Cardiac fibroblast (primary cell): Measurements from ENCODE around the gene C2CD4B.

Experiments
- DNase-seq, 2 donors: peaks; one replicate each; pipeline versions ENCODE4 v3.0.0 to v3.0.0-alpha.2; 2010; ENCODE audit warnings: low read depth in 2 of 2
- H3K4me3 ChIP-seq, 2 donors: replicated peaks in 1 of 2; 1 replicate in 1 of 2; 2 replicates in 1 of 2; pipeline ENCODE4 v1.5.1; 2011; ENCODE audit warnings: low read depth in 2 of 2, low read length in 2 of 2, mild to moderate bottlenecking in 2 of 2, moderate library complexity in 1 of 2
- TF ChIP-seq, protein P1 (sequence below): IDR thresholded peaks from one replicate; pipeline ENCODE4 v1.5.1; 2011; ENCODE audit warnings: low read depth, mild to moderate bottlenecking, low read length, inconsistent platforms

Gene C2CD4B

DNA sequence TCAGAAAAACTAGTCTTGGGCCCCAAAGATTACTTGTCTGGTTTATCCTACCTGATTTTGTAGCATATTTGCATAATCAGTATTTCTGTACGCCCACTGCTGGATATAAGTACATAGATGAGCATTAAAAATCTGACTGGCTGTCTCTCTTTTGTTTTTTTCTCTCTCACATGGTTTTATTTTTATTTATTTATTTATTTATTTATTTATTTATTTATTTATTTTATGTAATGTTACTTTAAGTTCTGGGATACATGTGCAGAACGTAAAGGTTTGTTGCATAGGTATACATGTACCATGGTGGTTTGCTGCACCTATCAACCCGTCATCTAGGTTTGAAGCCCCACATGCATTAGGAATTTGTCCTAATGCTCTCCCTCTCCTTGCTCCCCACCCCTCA is 31.9 kb downstream of the C2CD4B start:
- TF ChIP-seq, protein P1, sequence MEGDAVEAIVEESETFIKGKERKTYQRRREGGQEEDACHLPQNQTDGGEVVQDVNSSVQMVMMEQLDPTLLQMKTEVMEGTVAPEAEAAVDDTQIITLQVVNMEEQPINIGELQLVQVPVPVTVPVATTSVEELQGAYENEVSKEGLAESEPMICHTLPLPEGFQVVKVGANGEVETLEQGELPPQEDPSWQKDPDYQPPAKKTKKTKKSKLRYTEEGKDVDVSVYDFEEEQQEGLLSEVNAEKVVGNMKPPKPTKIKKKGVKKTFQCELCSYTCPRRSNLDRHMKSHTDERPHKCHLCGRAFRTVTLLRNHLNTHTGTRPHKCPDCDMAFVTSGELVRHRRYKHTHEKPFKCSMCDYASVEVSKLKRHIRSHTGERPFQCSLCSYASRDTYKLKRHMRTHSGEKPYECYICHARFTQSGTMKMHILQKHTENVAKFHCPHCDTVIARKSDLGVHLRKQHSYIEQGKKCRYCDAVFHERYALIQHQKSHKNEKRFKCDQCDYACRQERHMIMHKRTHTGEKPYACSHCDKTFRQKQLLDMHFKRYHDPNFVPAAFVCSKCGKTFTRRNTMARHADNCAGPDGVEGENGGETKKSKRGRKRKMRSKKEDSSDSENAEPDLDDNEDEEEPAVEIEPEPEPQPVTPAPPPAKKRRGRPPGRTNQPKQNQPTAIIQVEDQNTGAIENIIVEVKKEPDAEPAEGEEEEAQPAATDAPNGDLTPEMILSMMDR: no peak
- DNase-seq: no peak
- H3K4me3 ChIP-seq: no peak overlapping the region

DNA sequence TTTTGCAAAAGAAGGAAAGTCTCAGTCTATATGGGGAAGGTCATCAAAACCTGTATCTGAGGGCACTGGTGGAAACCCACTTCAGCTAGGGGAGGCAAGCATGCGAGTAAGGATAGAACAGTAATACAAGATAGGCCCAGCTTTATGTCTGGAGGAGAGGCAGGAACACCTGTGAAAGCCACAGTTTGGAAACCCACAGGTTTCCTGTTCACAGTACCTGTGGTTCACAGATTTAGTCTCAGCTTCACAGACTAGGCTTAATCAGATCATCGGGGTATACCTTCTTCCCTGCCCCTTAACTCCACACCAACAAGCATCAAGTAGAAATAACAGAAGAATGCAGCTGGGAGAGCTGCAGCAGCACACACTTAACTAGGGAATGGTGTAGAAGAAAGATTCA is 36.2 kb downstream of the C2CD4B start:
- TF ChIP-seq, protein P1: no peak
- no peak for DNase-seq
- H3K4me3 ChIP-seq: no peak overlapping the region

DNA sequence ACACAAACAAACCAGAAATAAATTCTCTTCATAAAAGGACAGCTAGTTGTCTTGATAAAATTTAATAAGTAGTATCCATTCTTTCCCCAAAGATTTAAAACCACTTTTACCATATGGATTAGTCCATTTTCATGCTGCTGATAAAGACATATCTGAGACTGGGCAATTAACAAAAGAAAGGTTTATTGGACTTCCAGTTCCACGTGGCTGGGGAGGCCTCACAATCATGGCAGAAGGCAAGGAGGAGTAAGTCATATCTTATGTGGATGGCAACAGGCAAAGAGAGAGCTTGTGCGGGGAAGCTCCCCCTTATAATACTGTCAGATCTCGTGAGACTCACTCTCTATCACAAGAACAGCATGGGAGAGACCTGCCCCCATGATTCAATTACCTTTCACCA is 38.7 kb downstream of the C2CD4B start:
- TF ChIP-seq, protein P1: no peak
- no peak overlapping the region for H3K4me3 ChIP-seq
- DNase-seq: no peak

DNA sequence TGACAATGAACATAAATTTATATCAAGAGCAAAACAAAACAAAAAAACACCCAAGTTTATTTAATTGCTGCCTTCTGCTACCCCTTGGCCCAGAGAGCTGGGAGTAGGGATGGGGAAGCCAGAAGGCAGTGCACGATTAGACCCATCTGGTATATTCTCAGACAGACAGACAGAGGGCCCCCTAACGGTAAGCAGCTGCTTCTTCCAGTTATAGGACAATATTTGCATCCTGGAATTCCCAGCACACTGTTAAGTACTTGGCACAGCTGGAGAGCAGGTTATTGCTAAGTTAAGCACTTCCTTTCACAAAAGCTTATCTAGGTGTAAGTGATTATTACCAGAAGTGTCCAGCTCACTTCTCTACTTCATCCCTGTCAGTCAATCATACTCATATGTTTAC is 39.3 kb downstream of the C2CD4B start:
- TF ChIP-seq, protein P1: peak; percentile 71
- no peak overlapping the region for H3K4me3 ChIP-seq
- DNase-seq: peak; percentile 75 to 83

DNA sequence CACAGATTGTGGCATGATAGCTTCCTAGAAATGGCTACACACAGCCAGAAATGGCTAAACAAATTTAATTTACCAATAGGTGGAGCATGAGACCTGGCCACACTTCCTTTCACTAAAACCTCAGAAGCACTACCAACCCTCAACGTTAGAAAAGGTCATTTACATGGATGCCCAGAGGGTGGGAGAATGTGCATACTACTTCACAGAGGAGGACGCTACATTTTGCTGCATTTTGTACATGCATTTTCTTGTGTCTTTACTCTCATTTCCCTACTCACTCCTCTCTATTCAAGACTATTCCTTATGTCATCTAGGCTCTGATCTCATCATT is 40.1 kb downstream of the C2CD4B start:
- DNase-seq: peak in 1 of 2 donors; percentile 18
- H3K4me3 ChIP-seq: no peak overlapping the region
- TF ChIP-seq, protein P1: no peak

DNA sequence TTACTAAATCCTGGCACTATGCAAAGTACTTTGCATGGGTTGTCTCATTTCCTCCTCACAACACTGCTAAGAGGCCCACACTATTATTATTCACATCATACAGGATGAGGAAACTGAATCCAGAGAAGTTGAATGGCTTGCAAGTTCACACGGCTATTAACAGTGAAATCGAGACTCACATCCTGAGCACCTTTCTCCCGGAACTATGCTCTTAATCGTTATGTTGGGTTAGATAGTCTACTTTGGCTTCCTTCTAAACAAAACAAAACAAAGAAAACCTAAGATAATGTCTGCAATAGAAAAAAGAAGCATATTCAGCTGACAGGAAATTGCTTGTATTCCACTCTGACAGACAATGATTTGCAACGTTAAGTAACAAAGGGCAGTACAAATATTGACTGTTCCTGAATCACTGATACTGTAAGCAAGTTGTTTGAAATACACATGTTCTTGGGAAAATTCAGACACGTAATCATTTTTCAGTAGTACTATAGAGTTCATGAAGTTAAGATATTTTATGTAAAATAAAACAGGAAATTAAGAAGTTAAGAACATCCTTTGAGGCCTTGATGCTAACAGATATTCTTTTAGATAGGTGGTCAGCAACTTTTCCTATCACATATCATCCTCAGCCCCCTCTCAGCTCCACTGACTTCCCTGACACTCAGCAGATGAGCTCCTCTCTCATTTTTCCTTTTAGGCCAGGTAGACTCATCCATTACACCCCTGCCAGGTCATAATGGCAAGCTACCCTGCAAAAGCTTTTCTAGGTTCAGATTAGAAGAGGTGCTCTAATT is 40.7 kb downstream of the C2CD4B start:
- no peak overlapping the region for H3K4me3 ChIP-seq
- TF ChIP-seq, protein P1: no peak
- DNase-seq: peak; percentile 77 to 82

DNA sequence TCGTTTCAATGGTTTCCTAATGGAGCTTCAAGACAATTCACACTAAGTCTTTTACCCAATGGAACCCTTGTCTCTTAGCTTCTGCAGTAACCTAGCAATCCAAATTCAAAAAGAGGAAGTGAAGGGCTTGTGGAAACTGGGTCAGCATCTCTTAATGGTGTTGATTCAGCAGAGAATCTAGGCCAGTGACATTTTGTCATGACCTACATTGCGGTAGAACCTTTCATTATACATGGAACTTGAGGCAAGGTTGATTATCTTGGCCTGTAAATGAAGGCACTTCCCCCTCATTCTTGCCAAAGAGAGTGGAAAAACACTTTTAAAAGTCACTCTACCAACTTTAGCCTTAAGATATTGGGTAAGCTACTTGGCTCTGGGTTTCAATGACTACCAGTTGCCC is 42.8 kb downstream of the C2CD4B start:
- TF ChIP-seq, protein P1: no peak
- DNase-seq: no peak

More for the DNA sequence above, 42.8 kb downstream of the C2CD4B start:
- no peak overlapping the region for H3K4me3 ChIP-seq
